Measurements from ENCODE around the gene TUBA4B.

Gene TUBA4B

DNA sequence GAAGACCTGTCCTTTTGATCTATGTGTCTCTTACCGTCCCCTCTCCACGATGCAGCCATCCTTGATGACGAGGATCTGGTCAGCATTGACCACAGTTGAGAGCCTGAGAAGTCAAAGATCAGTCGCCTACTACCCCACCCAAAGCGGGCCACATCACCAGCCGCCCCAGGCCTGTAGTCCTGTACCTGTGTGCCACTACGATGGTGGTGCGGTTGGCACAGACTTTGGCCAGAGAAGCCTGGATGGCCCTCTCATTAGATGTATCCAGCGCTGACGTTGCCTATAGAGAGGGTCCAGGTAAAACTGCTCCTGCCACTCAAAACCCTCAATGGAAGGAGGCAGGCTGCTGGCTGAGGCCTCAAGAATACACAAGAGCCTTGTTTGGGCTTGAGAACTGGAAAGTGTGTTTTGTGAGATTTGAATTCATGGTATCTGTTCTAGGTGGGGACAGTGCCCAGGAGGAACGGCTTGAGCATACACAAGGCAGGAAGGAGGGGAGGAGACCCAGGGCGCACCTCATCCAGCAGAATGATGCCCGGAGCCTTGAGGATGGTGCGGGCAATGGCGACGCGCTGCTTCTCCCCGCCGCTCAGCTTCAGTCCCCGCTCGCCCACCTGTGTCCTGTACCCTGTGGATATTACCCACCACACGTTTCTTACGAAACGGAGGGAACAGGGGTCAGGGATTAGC is 42.7 kb upstream of the TUBA4B start:
- no peak overlapping the region for H3K27ac ChIP-seq (ENCODE audit: low read depth in 2 of 2, low read length in 2 of 2)
- no peak overlapping the region for H3K4me3 ChIP-seq (ENCODE audit: low read length in 2 of 2)
- no peak overlapping the region for H3K9ac ChIP-seq (ENCODE audit: low read depth in 1 of 2, low read length in 2 of 2)
- H3K27me3 ChIP-seq (ENCODE audit: control insufficient read depth in 2 of 2, insufficient read depth in 2 of 2, low read length in 2 of 2): no peaks in the 10 kb centered on the region
- peaks cover 30 to 36% of the 10 kb centered on the region in 2 donors for H3K36me3 ChIP-seq (ENCODE audit: control insufficient read depth in 2 of 2, insufficient read depth in 2 of 2, low read length in 2 of 2)
- no peaks in the 10 kb centered on the region for H3K9me3 ChIP-seq (ENCODE audit: control insufficient read depth in 2 of 2, low read length in 2 of 2)
- peaks cover 16 to 19% of the 10 kb centered on the region in 2 donors for H3K4me1 ChIP-seq (ENCODE audit: control insufficient read depth in 2 of 2, insufficient read depth in 2 of 2, low read length in 2 of 2)

GRCh38 chr2:219210886-219211362 is 42.1 kb upstream of the TUBA4B start:
- Histone ChIP-seq H3K9me3 (ENCODE audit: control insufficient read depth in 2 of 2, low read length in 2 of 2) (no peaks in the 10 kb centered on the region), H3K27ac (ENCODE audit: low read depth in 2 of 2, low read length in 2 of 2) (no peak overlapping the region), H3K36me3 (ENCODE audit: control insufficient read depth in 2 of 2, insufficient read depth in 2 of 2, low read length in 2 of 2) (peaks cover 30 to 36% of the 10 kb centered on the region in 2 donors), H3K27me3 (ENCODE audit: control insufficient read depth in 2 of 2, insufficient read depth in 2 of 2, low read length in 2 of 2) (no peaks in the 10 kb centered on the region), H3K9ac (ENCODE audit: low read depth in 1 of 2, low read length in 2 of 2) (peak overlapping the region in 1 of 2 donors; percentile 14), H3K4me1 (ENCODE audit: control insufficient read depth in 2 of 2, insufficient read depth in 2 of 2, low read length in 2 of 2) (peaks cover 14 to 17% of the 10 kb centered on the region in 2 donors), H3K4me3 (ENCODE audit: low read length in 2 of 2) (peak overlapping the region in 1 of 2 donors; percentile 7)

DNA sequence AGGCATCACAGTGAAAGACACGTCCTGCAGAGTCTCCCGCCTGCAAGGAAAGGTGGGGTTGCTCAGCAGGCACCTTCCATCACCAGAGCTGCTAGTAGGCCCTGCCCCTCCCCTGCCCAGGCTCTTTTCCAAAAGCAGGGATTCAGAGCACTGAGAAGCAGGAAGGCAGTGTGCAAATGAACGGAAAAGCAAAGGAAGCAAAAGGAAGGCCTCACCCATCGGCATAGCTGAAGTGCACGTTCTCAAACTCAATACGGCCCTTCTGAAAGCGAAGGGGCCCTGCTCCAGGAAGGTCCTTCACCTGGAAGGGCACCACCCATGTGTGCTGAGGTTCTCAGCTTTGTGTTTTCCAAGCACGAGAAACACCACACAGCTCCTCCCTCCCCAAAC is 40.0 kb upstream of the TUBA4B start:
- Histone ChIP-seq H3K9me3 (ENCODE audit: control insufficient read depth in 2 of 2, low read length in 2 of 2) (no peaks in the 10 kb centered on the region), H3K36me3 (ENCODE audit: control insufficient read depth in 2 of 2, insufficient read depth in 2 of 2, low read length in 2 of 2) (peaks cover 30 to 35% of the 10 kb centered on the region in 2 donors), H3K9ac (ENCODE audit: low read depth in 1 of 2, low read length in 2 of 2) (no peak overlapping the region), H3K27ac (ENCODE audit: low read depth in 2 of 2, low read length in 2 of 2) (no peak overlapping the region), H3K4me1 (ENCODE audit: control insufficient read depth in 2 of 2, insufficient read depth in 2 of 2, low read length in 2 of 2) (peaks cover 9 to 11% of the 10 kb centered on the region in 2 donors), H3K4me3 (ENCODE audit: low read length in 2 of 2) (no peak overlapping the region), H3K27me3 (ENCODE audit: control insufficient read depth in 2 of 2, insufficient read depth in 2 of 2, low read length in 2 of 2) (no peaks in the 10 kb centered on the region)

DNA sequence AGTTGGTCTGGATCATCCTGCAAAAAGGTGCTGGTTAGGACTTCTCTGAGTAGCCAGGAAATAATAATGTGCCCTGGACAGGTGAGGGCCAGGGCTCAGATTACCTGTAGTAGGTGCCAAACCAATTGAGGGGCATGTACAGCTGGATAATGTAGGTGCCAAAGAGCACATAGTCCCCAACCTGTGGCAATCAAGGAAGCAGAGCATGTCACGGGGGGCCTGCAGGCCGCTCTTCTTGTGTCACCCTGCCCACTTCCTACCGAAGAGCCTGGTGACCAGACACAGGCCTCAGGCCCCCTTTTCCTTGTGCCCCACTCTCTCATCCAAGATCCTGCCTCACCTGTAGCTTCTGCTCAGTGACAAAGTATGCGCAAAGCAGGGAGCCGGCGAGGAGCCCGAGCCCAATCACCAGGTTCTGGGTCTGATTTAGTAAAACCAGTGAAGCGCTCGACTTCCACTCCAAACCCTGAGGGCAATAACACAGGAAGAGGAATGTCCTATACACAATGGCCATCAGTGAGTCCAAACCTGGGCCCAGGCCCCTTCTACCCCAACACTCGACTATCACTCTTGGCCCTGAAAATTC is 39.5 kb upstream of the TUBA4B start:
- peaks cover 13 to 14% of the 10 kb centered on the region in 2 donors for H3K4me1 ChIP-seq (ENCODE audit: control insufficient read depth in 2 of 2, insufficient read depth in 2 of 2, low read length in 2 of 2)
- no peak overlapping the region for H3K4me3 ChIP-seq (ENCODE audit: low read length in 2 of 2)
- H3K27ac ChIP-seq (ENCODE audit: low read depth in 2 of 2, low read length in 2 of 2): no peak overlapping the region
- no peaks in the 10 kb centered on the region for H3K9me3 ChIP-seq (ENCODE audit: control insufficient read depth in 2 of 2, low read length in 2 of 2)
- peaks cover 24 to 30% of the 10 kb centered on the region in 2 donors for H3K36me3 ChIP-seq (ENCODE audit: control insufficient read depth in 2 of 2, insufficient read depth in 2 of 2, low read length in 2 of 2)
- no peak overlapping the region for H3K9ac ChIP-seq (ENCODE audit: low read depth in 1 of 2, low read length in 2 of 2)
- no peaks in the 10 kb centered on the region for H3K27me3 ChIP-seq (ENCODE audit: control insufficient read depth in 2 of 2, insufficient read depth in 2 of 2, low read length in 2 of 2)

DNA sequence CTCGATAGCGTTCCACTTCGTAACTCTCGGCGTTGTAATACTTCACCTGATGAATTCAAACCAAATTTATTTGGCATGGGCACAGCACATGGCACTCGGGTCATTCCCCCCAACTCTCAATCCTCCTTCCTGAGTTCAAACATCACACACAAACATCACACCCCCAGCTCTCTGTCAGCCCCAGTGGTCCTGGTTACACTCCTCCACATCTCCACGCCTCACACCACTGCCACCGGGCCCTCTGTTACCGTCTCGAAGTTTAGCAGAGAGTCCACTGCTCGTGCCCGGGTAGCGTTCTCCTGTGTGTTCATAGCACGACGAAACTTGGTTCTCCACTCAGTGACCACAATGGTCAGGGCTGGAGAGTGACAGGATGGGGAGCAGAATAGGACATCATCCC is 38.9 kb upstream of the TUBA4B start:
- H3K27ac ChIP-seq (ENCODE audit: low read depth in 2 of 2, low read length in 2 of 2): no peak overlapping the region
- H3K4me1 ChIP-seq (ENCODE audit: control insufficient read depth in 2 of 2, insufficient read depth in 2 of 2, low read length in 2 of 2): peaks cover 18 to 20% of the 10 kb centered on the region in 2 donors
- no peak overlapping the region for H3K4me3 ChIP-seq (ENCODE audit: low read length in 2 of 2)
- H3K9ac ChIP-seq (ENCODE audit: low read depth in 1 of 2, low read length in 2 of 2): no peak overlapping the region
- H3K27me3 ChIP-seq (ENCODE audit: control insufficient read depth in 2 of 2, insufficient read depth in 2 of 2, low read length in 2 of 2): no peaks in the 10 kb centered on the region
- H3K9me3 ChIP-seq (ENCODE audit: control insufficient read depth in 2 of 2, low read length in 2 of 2): no peaks in the 10 kb centered on the region
- H3K36me3 ChIP-seq (ENCODE audit: control insufficient read depth in 2 of 2, insufficient read depth in 2 of 2, low read length in 2 of 2): peaks cover 19 to 24% of the 10 kb centered on the region in 2 donors

DNA sequence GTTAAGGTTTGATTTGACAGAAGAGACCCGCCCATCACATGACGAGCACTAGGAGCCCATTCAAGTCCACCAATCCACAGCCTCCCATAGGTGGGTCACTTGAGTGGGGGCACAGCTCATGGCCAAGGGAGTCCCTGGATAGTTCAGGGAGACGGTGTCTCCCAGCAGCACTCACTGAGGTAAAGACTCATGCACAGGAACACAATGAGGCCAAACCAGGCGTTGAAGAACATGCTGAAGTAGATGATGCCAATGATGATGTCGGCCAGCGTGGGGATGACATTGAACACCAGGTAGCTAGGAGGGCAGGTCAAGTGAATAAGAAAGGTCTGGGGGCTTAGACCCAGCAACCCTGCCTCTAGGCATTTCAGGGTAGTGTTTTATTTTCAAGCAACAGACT is 38.3 kb upstream of the TUBA4B start:
- no peak overlapping the region for H3K4me3 ChIP-seq (ENCODE audit: low read length in 2 of 2)
- H3K4me1 ChIP-seq (ENCODE audit: control insufficient read depth in 2 of 2, insufficient read depth in 2 of 2, low read length in 2 of 2): peaks cover 25 to 26% of the 10 kb centered on the region in 2 donors
- no peak overlapping the region for H3K27ac ChIP-seq (ENCODE audit: low read depth in 2 of 2, low read length in 2 of 2)
- H3K9me3 ChIP-seq (ENCODE audit: control insufficient read depth in 2 of 2, low read length in 2 of 2): no peaks in the 10 kb centered on the region
- H3K9ac ChIP-seq (ENCODE audit: low read depth in 1 of 2, low read length in 2 of 2): no peak overlapping the region
- peaks cover 12 to 25% of the 10 kb centered on the region in 2 donors for H3K36me3 ChIP-seq (ENCODE audit: control insufficient read depth in 2 of 2, insufficient read depth in 2 of 2, low read length in 2 of 2)
- H3K27me3 ChIP-seq (ENCODE audit: control insufficient read depth in 2 of 2, insufficient read depth in 2 of 2, low read length in 2 of 2): no peaks in the 10 kb centered on the region

DNA sequence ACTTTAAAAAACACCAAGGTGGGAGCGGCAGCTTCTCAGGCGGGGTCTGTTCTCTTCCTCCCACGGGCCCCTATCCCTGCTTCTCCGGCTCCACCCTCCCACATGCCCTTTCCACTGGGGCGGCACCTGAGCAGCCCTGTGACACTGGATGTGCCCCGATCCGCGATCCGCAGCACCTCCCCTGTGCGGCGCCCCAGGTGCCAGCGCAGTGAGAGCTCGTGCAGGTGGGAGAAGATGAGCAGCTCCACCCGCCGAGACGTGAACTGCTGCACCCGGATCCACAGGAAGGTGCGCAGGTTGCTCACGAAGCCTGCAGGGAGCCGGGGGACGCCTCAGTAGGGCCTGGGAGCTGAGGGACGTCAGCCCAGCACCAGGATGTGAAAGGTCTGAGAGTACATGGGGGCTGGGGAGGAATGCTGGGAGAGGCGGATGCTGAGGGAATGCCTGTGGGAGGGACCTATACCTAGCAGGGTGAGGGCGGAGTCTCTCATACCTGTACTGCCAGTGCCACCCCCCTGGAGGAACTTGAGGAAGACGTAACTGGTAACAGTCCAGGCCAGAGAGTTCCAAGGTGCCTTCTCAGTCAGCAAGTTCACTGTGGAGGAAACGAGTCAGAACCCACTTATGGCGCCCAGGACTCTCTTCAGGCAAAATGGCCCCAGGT is 37.0 kb upstream of the TUBA4B start:
- peaks cover 21 to 26% of the 10 kb centered on the region in 2 donors for H3K36me3 ChIP-seq (ENCODE audit: control insufficient read depth in 2 of 2, insufficient read depth in 2 of 2, low read length in 2 of 2)
- H3K4me1 ChIP-seq (ENCODE audit: control insufficient read depth in 2 of 2, insufficient read depth in 2 of 2, low read length in 2 of 2): peaks cover 25 to 27% of the 10 kb centered on the region in 2 donors
- H3K9ac ChIP-seq (ENCODE audit: low read depth in 1 of 2, low read length in 2 of 2): no peak overlapping the region
- H3K27ac ChIP-seq (ENCODE audit: low read depth in 2 of 2, low read length in 2 of 2): no peak overlapping the region
- no peaks in the 10 kb centered on the region for H3K9me3 ChIP-seq (ENCODE audit: control insufficient read depth in 2 of 2, low read length in 2 of 2)
- H3K27me3 ChIP-seq (ENCODE audit: control insufficient read depth in 2 of 2, insufficient read depth in 2 of 2, low read length in 2 of 2): no peaks in the 10 kb centered on the region
- H3K4me3 ChIP-seq (ENCODE audit: low read length in 2 of 2): no peak overlapping the region

DNA sequence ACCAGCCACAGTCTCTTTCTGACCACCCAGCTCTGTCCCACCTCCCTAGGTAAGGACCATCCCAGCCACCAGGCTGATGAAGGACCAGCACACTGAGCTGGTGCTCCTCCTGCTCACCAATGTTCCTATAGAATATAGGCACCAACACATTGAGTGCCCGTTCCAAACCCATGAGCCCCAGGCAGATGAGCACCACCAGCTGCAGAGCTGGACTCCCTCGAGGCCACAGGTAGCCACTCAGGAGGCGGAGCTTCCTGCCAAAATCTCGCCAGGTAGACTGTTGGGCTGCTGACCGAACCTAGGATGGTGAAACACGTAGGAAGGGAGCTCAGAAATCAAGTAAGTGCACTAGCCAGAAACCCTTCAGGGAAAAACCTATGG is 36.5 kb upstream of the TUBA4B start:
- H3K4me1 ChIP-seq (ENCODE audit: control insufficient read depth in 2 of 2, insufficient read depth in 2 of 2, low read length in 2 of 2): peaks cover 25 to 27% of the 10 kb centered on the region in 2 donors
- peaks cover 26% of the 10 kb centered on the region in 2 donors for H3K36me3 ChIP-seq (ENCODE audit: control insufficient read depth in 2 of 2, insufficient read depth in 2 of 2, low read length in 2 of 2)
- no peak overlapping the region for H3K9ac ChIP-seq (ENCODE audit: low read depth in 1 of 2, low read length in 2 of 2)
- H3K27me3 ChIP-seq (ENCODE audit: control insufficient read depth in 2 of 2, insufficient read depth in 2 of 2, low read length in 2 of 2): no peaks in the 10 kb centered on the region
- no peak overlapping the region for H3K27ac ChIP-seq (ENCODE audit: low read depth in 2 of 2, low read length in 2 of 2)
- no peaks in the 10 kb centered on the region for H3K9me3 ChIP-seq (ENCODE audit: control insufficient read depth in 2 of 2, low read length in 2 of 2)
- no peak overlapping the region for H3K4me3 ChIP-seq (ENCODE audit: low read length in 2 of 2)

DNA sequence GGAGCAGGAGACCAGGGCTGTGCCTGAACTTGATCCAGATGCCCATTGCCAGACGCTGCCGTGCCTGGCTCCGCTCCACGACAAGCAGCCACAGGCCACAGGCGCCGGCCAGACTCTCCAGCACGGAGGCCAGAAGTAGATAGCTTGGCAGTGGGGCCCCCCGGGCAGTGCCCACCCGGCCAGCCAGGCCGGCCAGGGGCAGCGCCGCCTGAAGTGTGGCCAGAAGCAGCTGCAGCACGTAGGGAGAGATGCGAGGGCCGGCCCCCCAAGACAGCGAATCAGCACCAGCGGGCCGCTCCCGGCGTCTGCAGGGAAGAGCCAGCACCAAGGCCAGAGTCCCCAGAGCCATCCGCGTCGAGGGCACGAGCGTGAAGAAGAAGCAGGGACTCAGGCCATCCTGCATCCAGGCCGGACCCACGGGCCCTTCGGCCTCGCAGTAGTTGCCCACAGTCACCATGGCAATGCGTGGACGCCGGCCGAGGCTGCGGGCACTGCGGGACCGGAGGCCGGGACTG is 34.8 kb upstream of the TUBA4B start:
- Histone ChIP-seq H3K9me3 (ENCODE audit: control insufficient read depth in 2 of 2, low read length in 2 of 2) (no peaks in the 10 kb centered on the region), H3K9ac (ENCODE audit: low read depth in 1 of 2, low read length in 2 of 2) (peak overlapping the region; percentile 56 to 68), H3K4me3 (ENCODE audit: low read length in 2 of 2) (peak overlapping the region; percentile 71 to 74), H3K36me3 (ENCODE audit: control insufficient read depth in 2 of 2, insufficient read depth in 2 of 2, low read length in 2 of 2) (peaks cover 34 to 38% of the 10 kb centered on the region in 2 donors), H3K27me3 (ENCODE audit: control insufficient read depth in 2 of 2, insufficient read depth in 2 of 2, low read length in 2 of 2) (no peaks in the 10 kb centered on the region), H3K27ac (ENCODE audit: low read depth in 2 of 2, low read length in 2 of 2) (peak overlapping the region; percentile 87 to 90), H3K4me1 (ENCODE audit: control insufficient read depth in 2 of 2, insufficient read depth in 2 of 2, low read length in 2 of 2) (peaks cover 25 to 27% of the 10 kb centered on the region in 2 donors)

All from mucosa of rectum (tissue), 2 donors.